ENCODE results near the gene ITPKB. TPM values are rescaled to one million over a fixed set of nuclear protein-coding genes. Genes with fewer than 3 reads are reported as not detected.

The ITPKB gene
- total RNA-seq, 2 donors from 2014 or later, result 13.0 to 21.1 TPM

GRCh38 chr1:226784081-226785049 lies 45.3 kb upstream of the ITPKB start:
- Histone ChIP-seq H3K9me3 (no peaks in the 10 kb centered on the region), H3K4me3 (no peak overlapping the region), H3K27ac (no peak overlapping the region), H3K4me1 (no peaks in the 10 kb centered on the region), H3K36me3 (replicated peaks in 1 of 2; ENCODE audit: insufficient read depth in 1 of 2, low read depth in 2 of 2) (no peaks in the 10 kb centered on the region), H3K27me3 (no peaks in the 10 kb centered on the region)
- no peak for DNase-seq
- TF ChIP-seq CTCF (IDR thresholded peaks at IDR 0.05) (no peak), POLR2A (IDR thresholded peaks at IDR 0.05) (no peak)
- intact Hi-C loops (cut with DNase I), result no loop called here
- WGBS, 2 donors, result 75 to 77% methylated on average over 19 of the region's 19 CpGs
- ATAC-seq, result no peak

GRCh38 chr1:226782845-226783601 lies 43.9 kb upstream of the ITPKB start:
- WGBS, 2 donors, result 65 to 67% methylated on average over 4 of the region's 4 CpGs
- Histone ChIP-seq H3K36me3 (replicated peaks in 1 of 2; ENCODE audit: insufficient read depth in 1 of 2, low read depth in 2 of 2) (no peaks in the 10 kb centered on the region), H3K9me3 (no peaks in the 10 kb centered on the region), H3K4me1 (peaks cover 7% of the 10 kb centered on the region), H3K4me3 (no peak overlapping the region), H3K27me3 (no peaks in the 10 kb centered on the region), H3K27ac (no peak overlapping the region)
- TF ChIP-seq POLR2A (IDR thresholded peaks at IDR 0.05) (no peak), CTCF (IDR thresholded peaks at IDR 0.05) (no peak)
- ATAC-seq (no peak), DNase-seq (no peak)
- intact Hi-C loops (cut with DNase I), result no loop called here

GRCh38 chr1:226781937-226782609 lies 43.0 kb upstream of the ITPKB start:
- no peak overlapping the region for H3K4me3 ChIP-seq
- H3K27ac ChIP-seq, result no peak overlapping the region
- 80 to 85% methylated on average over 7 of the region's 7 CpGs for WGBS, 2 donors
- H3K36me3 ChIP-seq (replicated peaks in 1 of 2; ENCODE audit: insufficient read depth in 1 of 2, low read depth in 2 of 2), result no peaks in the 10 kb centered on the region
- no peaks in the 10 kb centered on the region for H3K27me3 ChIP-seq
- ATAC-seq (no peak), DNase-seq (no peak)
- H3K9me3 ChIP-seq, result no peaks in the 10 kb centered on the region
- intact Hi-C loops (cut with DNase I), result no loop called here
- H3K4me1 ChIP-seq, result peaks cover 7% of the 10 kb centered on the region
- TF ChIP-seq CTCF (IDR thresholded peaks at IDR 0.05) (no peak), POLR2A (IDR thresholded peaks at IDR 0.05) (no peak)

GRCh38 chr1:226779561-226779960 lies 40.5 kb upstream of the ITPKB start:
- ATAC-seq, result no peak
- H3K9me3 ChIP-seq, result no peaks in the 10 kb centered on the region
- TF ChIP-seq CTCF (IDR thresholded peaks at IDR 0.05) (no peak), POLR2A (IDR thresholded peaks at IDR 0.05) (no peak)

More at GRCh38 chr1:226779561-226779960, 40.5 kb upstream of the ITPKB start:
- H3K4me1 ChIP-seq, result peaks cover 7% of the 10 kb centered on the region
- WGBS, 2 donors, result 60 to 61% methylated on average over 10 of the region's 10 CpGs
- no peaks in the 10 kb centered on the region for H3K36me3 ChIP-seq (replicated peaks in 1 of 2; ENCODE audit: insufficient read depth in 1 of 2, low read depth in 2 of 2)
- no peaks in the 10 kb centered on the region for H3K27me3 ChIP-seq
- intact Hi-C loops (cut with DNase I), result no loop called here
- H3K4me3 ChIP-seq, result no peak overlapping the region
- DNase-seq, result no peak
- H3K27ac ChIP-seq, result no peak overlapping the region
